DOHH2 (cell line): ENCODE results near the gene EIF4ENIF1.

ENCODE experiments used
- H3F3A ChIP-seq: fragments of 200-600 bp; sonication (generic), shearing (Covaris generic); 2 replicates; pipeline ENCODE4 v1.6.0; 2016; ENCODE audit warnings: antibody characterized with exemption, mild to moderate bottlenecking; ENCODE audit not compliant: control insufficient read depth, insufficient read depth
- H3K27ac ChIP-seq: fragments of 200-600 bp; sonication (generic); 2 replicates; pipeline ENCODE4 v1.5.1; 2014; ENCODE audit warnings: low read depth, mild to moderate bottlenecking, low read length, moderate library complexity
- H3K27me3 ChIP-seq: fragments of 200-600 bp; sonication (generic); 2 replicates; pipeline ENCODE4 v1.6.1; 2014; ENCODE audit warnings: mild to moderate bottlenecking, low read length, mixed read lengths; ENCODE audit not compliant: control insufficient read depth
- H3K36me3 ChIP-seq: fragments of 200-600 bp; sonication (generic); 2 replicates; pipeline ENCODE4 v1.6.1; 2014; ENCODE audit warnings: mild to moderate bottlenecking, low read length, moderate library complexity, mixed read lengths; ENCODE audit not compliant: control insufficient read depth
- H3K4me1 ChIP-seq: fragments of 200-600 bp; sonication (generic); 2 replicates; pipeline ENCODE4 v1.6.1; 2014; ENCODE audit warnings: mild to moderate bottlenecking, low read length, mixed read lengths; ENCODE audit not compliant: control insufficient read depth
- H3K4me2 ChIP-seq: fragments of 200-600 bp; sonication (generic); 2 replicates; pipeline ENCODE4 v1.6.0; 2014; ENCODE audit warnings: mild to moderate bottlenecking, low read length, moderate library complexity
- H3K4me3 ChIP-seq: fragments of 200-600 bp; sonication (generic); 2 replicates; pipeline ENCODE4 v1.5.1; 2014; ENCODE audit warnings: mild to moderate bottlenecking, low read length, mixed read lengths
- H3K79me2 ChIP-seq: fragments of 200-600 bp; sonication (generic); 2 replicates; pipeline ENCODE4 v1.6.1; 2014; ENCODE audit warnings: mild to moderate bottlenecking, low read length, mixed read lengths; ENCODE audit not compliant: control insufficient read depth
- H3K9me2 ChIP-seq: fragments of 200-600 bp; sonication (generic); replicated peaks from 2 replicates; pipeline ENCODE4 v1.6.1; 2014; ENCODE audit warnings: mild to moderate bottlenecking, low read length, mixed read lengths; ENCODE audit not compliant: control insufficient read depth
- H3K9me3 ChIP-seq: fragments of 200-600 bp; sonication (generic); 2 replicates; pipeline ENCODE4 v1.6.1; 2014; ENCODE audit warnings: antibody characterized with exemption, low read length, mixed read lengths; ENCODE audit not compliant: control insufficient read depth, insufficient read depth
- H4K20me1 ChIP-seq: fragments of 200-600 bp; sonication (generic); 2 replicates; pipeline ENCODE4 v1.6.0; 2014; ENCODE audit warnings: low read depth, mild to moderate bottlenecking, antibody characterized with exemption, low read length, moderate library complexity; ENCODE audit not compliant: control insufficient read depth, insufficient read depth
- CTCF ChIP-seq: fragments of 200-600 bp; sonication (generic); IDR thresholded peaks from one replicate; pipeline ENCODE4 v1.5.1; 2014; ENCODE audit warnings: antibody characterized with exemption, mild to moderate bottlenecking, low read depth, low read length; ENCODE audit not compliant: poor library complexity, severe bottlenecking
- EZH2phosphoT487 ChIP-seq: fragments of 200-600 bp; sonication (generic); IDR thresholded peaks from 2 replicates; pipeline ENCODE4 v1.6.1; 2017; ENCODE audit warnings: borderline replicate concordance, mild to moderate bottlenecking, antibody characterized with exemption, low read length, moderate library complexity, mixed read lengths

Gene EIF4ENIF1

GRCh38 chr22:31447337-31447736 is 42.3 kb downstream of the EIF4ENIF1 start:
- Histone ChIP-seq H3K36me3 (peaks cover 73% of the 10 kb centered on the region), H3K4me2 (no peak overlapping the region), H3K9me2 (no peaks in the 10 kb centered on the region), H3K27me3 (no peaks in the 10 kb centered on the region), H3K4me1 (peaks cover 30% of the 10 kb centered on the region), H3K4me3 (no peak overlapping the region), H3K79me2 (no peaks in the 10 kb centered on the region), H3F3A (peaks cover 12% of the 10 kb centered on the region), H3K9me3 (no peaks in the 10 kb centered on the region), H3K27ac (no peak overlapping the region), H4K20me1 (no peaks in the 10 kb centered on the region)
- TF ChIP-seq CTCF (no peak), EZH2phosphoT487 (no peak)

GRCh38 chr22:31446767-31447166 is 42.9 kb downstream of the EIF4ENIF1 start:
- H3K27me3 ChIP-seq, result no peaks in the 10 kb centered on the region
- H3F3A ChIP-seq, result peaks cover 7% of the 10 kb centered on the region
- no peak overlapping the region for H3K4me2 ChIP-seq
- no peak for TF ChIP-seq CTCF
- no peak for TF ChIP-seq EZH2phosphoT487
- H3K36me3 ChIP-seq, result peaks cover 77% of the 10 kb centered on the region
- peaks cover 24% of the 10 kb centered on the region for H3K4me1 ChIP-seq
- H3K4me3 ChIP-seq, result no peak overlapping the region
- H3K9me3 ChIP-seq, result no peaks in the 10 kb centered on the region
- no peaks in the 10 kb centered on the region for H3K9me2 ChIP-seq
- H4K20me1 ChIP-seq, result no peaks in the 10 kb centered on the region
- no peaks in the 10 kb centered on the region for H3K79me2 ChIP-seq
- no peak overlapping the region for H3K27ac ChIP-seq

GRCh38 chr22:31446208-31446607 is 43.4 kb downstream of the EIF4ENIF1 start:
- H3K9me2 ChIP-seq, result no peaks in the 10 kb centered on the region
- no peak overlapping the region for H3K4me3 ChIP-seq
- no peak overlapping the region for H3K4me2 ChIP-seq
- H3K79me2 ChIP-seq, result no peaks in the 10 kb centered on the region
- no peaks in the 10 kb centered on the region for H4K20me1 ChIP-seq
- no peaks in the 10 kb centered on the region for H3K9me3 ChIP-seq
- TF ChIP-seq CTCF (no peak), EZH2phosphoT487 (no peak)
- peaks cover 78% of the 10 kb centered on the region for H3K36me3 ChIP-seq
- peaks cover 19% of the 10 kb centered on the region for H3K4me1 ChIP-seq
- no peaks in the 10 kb centered on the region for H3K27me3 ChIP-seq
- no peak overlapping the region for H3K27ac ChIP-seq
- H3F3A ChIP-seq, result peaks cover 9% of the 10 kb centered on the region

- no peaks in the 10 kb centered on the region for H3K9me3 ChIP-seq
- H4K20me1 ChIP-seq, result no peaks in the 10 kb centered on the region
- TF ChIP-seq CTCF (no peak), EZH2phosphoT487 (no peak)
- H3K4me3 ChIP-seq, result no peak overlapping the region
- H3K4me2 ChIP-seq, result no peak overlapping the region
- peaks cover 17% of the 10 kb centered on the region for H3K4me1 ChIP-seq
- H3K27ac ChIP-seq, result no peak overlapping the region
- H3K27me3 ChIP-seq, result no peaks in the 10 kb centered on the region
- H3K79me2 ChIP-seq, result no peaks in the 10 kb centered on the region
- peaks cover 9% of the 10 kb centered on the region for H3F3A ChIP-seq
- H3K36me3 ChIP-seq, result peaks cover 83% of the 10 kb centered on the region
- no peaks in the 10 kb centered on the region for H3K9me2 ChIP-seq
Observed at GRCh38 chr22:31445642-31446041, 44.0 kb downstream of the EIF4ENIF1 start.
